ENCODE results near the gene LILRB3.
"Not testable (repeated sequence)": the region's sequence is repeated elsewhere in the genome, so short reads cannot be mapped to it uniquely, and the experiment has no call there.

The LILRB3 gene

DNA sequence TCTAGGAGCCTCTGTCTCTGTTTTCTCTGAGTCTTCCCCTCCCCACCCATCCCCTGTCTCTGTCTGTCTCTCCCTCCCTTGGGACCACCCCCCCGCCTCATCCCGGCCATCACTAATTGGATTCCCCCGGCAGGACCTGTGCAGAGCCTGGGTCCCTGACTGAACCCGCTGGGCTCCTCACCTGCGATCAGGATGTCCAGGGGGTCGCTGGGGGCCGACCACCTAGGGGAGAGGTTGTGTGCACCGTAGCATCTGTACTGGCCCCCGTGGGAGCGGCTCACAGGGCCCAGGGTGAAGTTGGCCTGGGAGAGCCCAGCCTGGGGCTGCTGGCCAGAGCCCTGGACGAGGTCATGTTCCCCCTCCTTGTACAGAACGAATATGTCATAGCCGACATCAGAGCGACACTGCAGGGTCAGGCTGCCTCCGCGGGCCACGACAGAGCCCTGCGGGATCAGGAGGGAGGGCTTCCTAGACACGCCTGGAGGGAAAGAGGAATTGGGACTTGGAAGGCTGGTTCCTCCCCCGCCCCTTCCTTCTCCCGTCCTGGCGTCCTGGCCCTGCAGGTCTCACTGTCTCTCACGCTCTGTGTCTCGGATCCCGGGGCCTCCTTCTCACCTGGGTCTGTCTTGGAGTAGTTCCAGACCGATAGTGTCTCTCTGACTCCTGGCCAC lies 32.4 kb upstream of the LILRB3 start:
- H3K9me3 ChIP-seq (ENCODE audit: control insufficient read depth, insufficient read depth, low read length) = no peaks in the 10 kb centered on the region; the same call in 1 of the 2 replicates
- H3K4me3 ChIP-seq (ENCODE audit: low read length) = no peak overlapping the region
- no peak overlapping the region for H3K27ac ChIP-seq (ENCODE audit: low read length)
- no peak for DNase-seq (ENCODE audit: low read depth, low spot score)
- no peaks in the 10 kb centered on the region for H3K36me3 ChIP-seq (ENCODE audit: control insufficient read depth, insufficient read depth, low read length)
- WGBS (ENCODE audit: insufficient coverage, insufficient read length) = no CpG with 5 or more reads among the region's 26 CpGs
- no peaks in the 10 kb centered on the region for H3K4me1 ChIP-seq (ENCODE audit: control insufficient read depth, insufficient read depth, low read length)
- H3K27me3 ChIP-seq (ENCODE audit: control insufficient read depth, insufficient read depth, low read length) = no peaks in the 10 kb centered on the region

DNA sequence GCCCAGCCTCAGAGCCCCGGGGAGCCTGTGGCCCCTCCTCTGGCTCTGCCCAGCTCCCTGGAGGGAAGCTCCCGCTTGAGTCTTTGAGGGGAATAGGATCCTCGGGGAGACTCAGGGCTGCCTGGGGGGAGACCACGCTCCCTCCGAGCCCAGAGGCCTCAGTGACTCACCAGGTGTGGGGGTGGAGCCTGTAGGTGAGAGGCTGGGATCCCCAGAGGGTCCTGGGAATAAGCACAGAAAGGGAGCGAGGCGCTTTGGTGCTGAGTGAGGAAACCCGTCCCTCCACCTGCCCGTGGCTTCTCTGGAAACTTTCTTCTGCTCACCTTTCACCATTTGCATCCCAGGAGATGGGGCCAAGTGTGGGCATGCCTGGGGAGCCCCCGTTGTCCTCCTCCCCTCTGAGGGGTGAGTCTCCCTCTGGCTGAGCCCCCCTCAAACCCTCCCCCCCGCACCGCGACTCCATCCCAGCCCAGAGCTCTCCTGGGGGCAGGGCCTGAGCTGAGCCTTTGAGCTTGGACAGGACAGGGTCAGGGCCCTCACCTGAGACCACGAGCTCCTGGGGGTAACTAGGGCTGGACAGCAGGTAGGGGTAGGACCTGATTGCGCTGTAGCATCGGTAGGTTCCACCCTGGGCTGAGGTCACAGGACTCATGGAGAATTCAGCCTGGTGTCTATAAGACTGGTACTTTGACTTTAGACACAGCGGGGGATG lies 31.5 kb upstream of the LILRB3 start:
- H3K36me3 ChIP-seq (ENCODE audit: control insufficient read depth, insufficient read depth, low read length) = no peaks in the 10 kb centered on the region
- DNase-seq (ENCODE audit: low read depth, low spot score) = no peak
- no peaks in the 10 kb centered on the region; the same call in 1 of the 2 replicates for H3K9me3 ChIP-seq (ENCODE audit: control insufficient read depth, insufficient read depth, low read length)
- WGBS (ENCODE audit: insufficient coverage, insufficient read length) = no CpG with 5 or more reads among the region's 17 CpGs
- no peaks in the 10 kb centered on the region for H3K4me1 ChIP-seq (ENCODE audit: control insufficient read depth, insufficient read depth, low read length)
- H3K4me3 ChIP-seq (ENCODE audit: low read length) = no peak overlapping the region
- no peak overlapping the region for H3K27ac ChIP-seq (ENCODE audit: low read length)
- H3K27me3 ChIP-seq (ENCODE audit: control insufficient read depth, insufficient read depth, low read length) = no peaks in the 10 kb centered on the region

DNA sequence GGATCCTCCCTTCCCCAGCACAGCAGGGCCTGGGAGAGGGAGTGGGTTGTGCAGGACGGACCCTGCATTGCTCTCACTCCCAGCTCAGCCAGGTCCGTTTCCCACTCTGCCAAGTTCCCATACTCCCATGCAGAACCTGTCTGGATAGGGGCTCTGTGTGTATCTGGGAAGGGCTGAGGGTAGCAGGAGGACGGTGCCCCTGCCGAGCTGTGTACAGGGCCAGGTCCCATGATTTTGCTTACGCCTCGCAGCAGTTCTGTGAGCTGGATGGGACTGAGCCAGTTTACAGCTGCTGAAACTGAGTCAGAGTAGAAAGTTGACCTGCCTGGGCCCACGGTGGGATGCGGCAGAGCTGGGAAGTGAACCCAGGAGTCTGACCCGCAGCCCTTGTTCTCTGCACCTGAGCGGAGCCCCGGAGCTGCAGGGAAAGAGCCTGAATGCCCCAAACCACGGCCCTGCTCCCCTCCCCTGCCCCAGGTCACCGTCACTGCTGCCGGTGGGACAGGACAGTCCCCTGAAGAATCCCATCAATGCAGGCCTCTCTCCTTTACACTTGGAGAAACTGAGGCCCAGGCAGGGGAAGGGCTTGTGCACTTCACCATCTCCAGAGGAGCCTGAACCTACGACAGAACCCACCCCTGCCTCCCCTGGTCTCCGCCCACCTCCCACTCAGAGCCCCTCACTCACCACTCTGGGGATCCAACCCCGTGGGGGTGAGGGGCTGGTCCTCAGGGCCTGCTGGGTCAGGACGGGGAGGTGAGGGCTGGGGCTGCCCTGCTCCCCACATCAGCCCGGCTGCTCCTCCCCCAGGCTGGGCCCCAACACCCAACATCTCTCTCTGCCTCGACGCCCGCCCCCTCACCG lies 30.8 kb upstream of the LILRB3 start:
- no peak for DNase-seq (ENCODE audit: low read depth, low spot score)
- Histone ChIP-seq H3K9me3 (ENCODE audit: control insufficient read depth, insufficient read depth, low read length) (no peaks in the 10 kb centered on the region; the same call in 1 of the 2 replicates), H3K36me3 (ENCODE audit: control insufficient read depth, insufficient read depth, low read length) (no peaks in the 10 kb centered on the region), H3K27me3 (ENCODE audit: control insufficient read depth, insufficient read depth, low read length) (no peaks in the 10 kb centered on the region), H3K27ac (ENCODE audit: low read length) (no peak overlapping the region), H3K4me1 (ENCODE audit: control insufficient read depth, insufficient read depth, low read length) (no peaks in the 10 kb centered on the region), H3K4me3 (ENCODE audit: low read length) (no peak overlapping the region)
- WGBS (ENCODE audit: insufficient coverage, insufficient read length) = no CpG with 5 or more reads among the region's 23 CpGs

DNA sequence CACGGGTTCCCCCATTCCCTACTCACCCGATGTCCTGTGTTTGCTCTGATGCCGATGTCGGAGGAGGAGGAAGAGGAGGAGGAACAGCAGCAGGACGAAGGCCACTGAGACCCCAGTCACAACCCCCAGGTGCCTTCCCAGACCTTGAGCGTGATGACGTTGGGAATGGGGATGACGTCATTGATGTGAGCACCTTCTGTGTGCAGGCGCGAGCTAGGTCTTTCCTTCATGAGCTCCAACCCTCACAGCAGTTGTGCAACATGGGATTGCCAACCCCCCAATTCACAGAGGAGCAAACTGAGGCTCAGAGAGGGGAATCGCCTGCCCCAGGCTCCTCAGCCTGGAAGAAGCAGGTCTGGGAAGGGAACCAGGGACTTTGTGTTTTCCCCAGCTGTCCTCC lies 30.0 kb upstream of the LILRB3 start:
- Histone ChIP-seq H3K27ac (ENCODE audit: low read length) (no peak overlapping the region), H3K36me3 (ENCODE audit: control insufficient read depth, insufficient read depth, low read length) (no peaks in the 10 kb centered on the region), H3K4me3 (ENCODE audit: low read length) (no peak overlapping the region), H3K27me3 (ENCODE audit: control insufficient read depth, insufficient read depth, low read length) (no peaks in the 10 kb centered on the region), H3K4me1 (ENCODE audit: control insufficient read depth, insufficient read depth, low read length) (no peaks in the 10 kb centered on the region), H3K9me3 (ENCODE audit: control insufficient read depth, insufficient read depth, low read length) (no peaks in the 10 kb centered on the region)
- no peak for DNase-seq (ENCODE audit: low read depth, low spot score)
- no CpG with 5 or more reads among the region's 11 CpGs for WGBS (ENCODE audit: insufficient coverage, insufficient read length)

DNA sequence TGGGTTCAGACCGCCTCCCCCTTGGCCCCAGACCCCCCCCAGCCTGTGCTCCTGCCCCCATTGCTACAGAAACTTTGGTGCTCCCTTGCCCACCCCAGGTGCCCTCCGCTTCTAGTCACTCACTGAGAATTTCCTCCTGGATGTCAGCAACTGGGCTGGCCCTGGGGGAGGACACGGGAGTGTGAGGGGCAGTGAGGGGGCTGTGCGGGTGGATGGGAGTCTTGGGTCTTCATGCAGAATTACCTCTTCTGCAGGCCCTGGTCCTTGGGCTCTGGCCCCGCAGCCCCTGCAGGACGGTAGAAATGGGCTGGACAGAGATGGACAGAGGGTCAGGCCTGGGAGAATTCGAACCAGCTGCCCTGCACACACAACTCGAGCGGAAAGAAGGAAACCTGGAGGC lies 29.4 kb upstream of the LILRB3 start:
- no CpG with 5 or more reads among the region's 9 CpGs for WGBS (ENCODE audit: insufficient coverage, insufficient read length)
- Histone ChIP-seq H3K27ac (ENCODE audit: low read length) (no peak overlapping the region), H3K4me1 (ENCODE audit: control insufficient read depth, insufficient read depth, low read length) (no peaks in the 10 kb centered on the region), H3K36me3 (ENCODE audit: control insufficient read depth, insufficient read depth, low read length) (no peaks in the 10 kb centered on the region), H3K4me3 (ENCODE audit: low read length) (no peak overlapping the region), H3K9me3 (ENCODE audit: control insufficient read depth, insufficient read depth, low read length) (no peaks in the 10 kb centered on the region), H3K27me3 (ENCODE audit: control insufficient read depth, insufficient read depth, low read length) (no peaks in the 10 kb centered on the region)
- DNase-seq (ENCODE audit: low read depth, low spot score) = no peak

DNA sequence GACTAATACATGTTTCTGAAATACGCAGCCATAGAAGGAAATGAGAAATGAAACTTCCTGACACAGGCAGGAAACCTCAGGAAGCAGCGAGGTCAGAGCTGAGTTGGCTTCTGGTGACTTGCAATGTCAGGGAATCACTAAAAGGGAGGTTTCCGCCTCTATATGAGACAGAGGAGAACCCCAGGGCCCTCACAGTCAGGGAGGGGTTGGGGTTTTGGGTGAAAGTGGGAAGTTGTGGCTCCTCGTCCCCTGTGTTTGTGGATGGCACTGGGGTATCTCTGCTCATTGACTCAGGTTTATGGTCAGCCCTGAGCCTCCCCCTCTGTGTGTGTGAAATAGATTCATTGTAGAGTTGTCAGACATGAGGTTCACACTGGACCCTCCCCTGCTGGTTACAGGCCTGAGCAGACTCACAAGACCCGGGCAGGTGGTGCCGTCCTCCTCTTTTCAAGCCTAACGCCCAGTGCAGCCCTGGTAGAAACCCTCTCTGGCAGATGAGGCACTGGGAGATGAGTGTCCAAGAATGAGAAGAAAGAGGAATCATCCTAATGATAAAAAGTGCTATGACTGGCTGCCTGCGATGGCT lies 25.3 kb upstream of the LILRB3 start:
- no peak for DNase-seq (ENCODE audit: low read depth, low spot score)
- Histone ChIP-seq H3K9me3 (ENCODE audit: control insufficient read depth, insufficient read depth, low read length) (no peaks in the 10 kb centered on the region), H3K4me1 (ENCODE audit: control insufficient read depth, insufficient read depth, low read length) (no peaks in the 10 kb centered on the region), H3K27ac (ENCODE audit: low read length) (no peak overlapping the region), H3K4me3 (ENCODE audit: low read length) (no peak overlapping the region), H3K36me3 (ENCODE audit: control insufficient read depth, insufficient read depth, low read length) (no peaks in the 10 kb centered on the region), H3K27me3 (ENCODE audit: control insufficient read depth, insufficient read depth, low read length) (no peaks in the 10 kb centered on the region)
- no CpG with 5 or more reads among the region's 8 CpGs for WGBS (ENCODE audit: insufficient coverage, insufficient read length)

DNA sequence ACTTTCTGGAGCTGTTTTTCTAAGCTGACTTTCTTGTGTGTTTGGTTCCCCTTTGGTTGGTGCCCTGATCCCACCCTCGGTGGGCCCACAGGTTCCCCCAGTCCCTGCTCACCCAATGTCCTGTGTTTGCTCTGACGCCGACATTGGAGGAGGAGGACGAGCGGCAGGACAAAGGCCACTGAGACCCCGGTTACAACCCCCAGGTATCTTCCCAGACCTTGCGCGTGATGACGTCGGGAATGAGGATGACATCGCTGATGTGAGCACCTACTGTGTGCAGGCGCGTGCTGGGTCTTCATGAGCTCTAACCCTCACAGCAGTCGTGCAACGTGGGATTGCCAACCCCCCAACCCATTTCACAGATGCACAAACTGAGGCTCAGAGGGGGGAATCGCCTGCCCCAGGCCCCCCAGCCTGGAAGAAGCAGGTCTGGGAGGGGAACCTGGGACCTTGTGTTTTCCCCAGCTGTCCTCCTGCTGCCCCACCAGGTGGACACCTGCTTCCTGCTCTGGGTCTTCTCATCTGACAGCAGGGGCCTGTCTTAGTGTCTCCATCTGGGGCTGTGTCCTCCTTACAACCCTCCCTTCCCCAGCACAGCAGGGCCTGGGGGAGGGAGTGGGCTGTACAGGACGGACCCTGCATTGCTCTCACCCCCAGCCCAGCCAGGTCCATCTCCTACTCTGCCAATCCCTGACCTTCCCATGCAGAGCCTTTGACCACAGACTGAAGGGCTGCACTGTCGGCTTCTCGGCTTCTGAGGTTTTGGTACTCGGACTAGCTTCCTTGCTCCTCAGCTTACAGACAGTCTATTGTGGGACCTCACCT lies 24.5 kb upstream of the LILRB3 start:
- no peaks in the 10 kb centered on the region for H3K36me3 ChIP-seq (ENCODE audit: control insufficient read depth, insufficient read depth, low read length)
- no peaks in the 10 kb centered on the region for H3K4me1 ChIP-seq (ENCODE audit: control insufficient read depth, insufficient read depth, low read length)

DNA sequence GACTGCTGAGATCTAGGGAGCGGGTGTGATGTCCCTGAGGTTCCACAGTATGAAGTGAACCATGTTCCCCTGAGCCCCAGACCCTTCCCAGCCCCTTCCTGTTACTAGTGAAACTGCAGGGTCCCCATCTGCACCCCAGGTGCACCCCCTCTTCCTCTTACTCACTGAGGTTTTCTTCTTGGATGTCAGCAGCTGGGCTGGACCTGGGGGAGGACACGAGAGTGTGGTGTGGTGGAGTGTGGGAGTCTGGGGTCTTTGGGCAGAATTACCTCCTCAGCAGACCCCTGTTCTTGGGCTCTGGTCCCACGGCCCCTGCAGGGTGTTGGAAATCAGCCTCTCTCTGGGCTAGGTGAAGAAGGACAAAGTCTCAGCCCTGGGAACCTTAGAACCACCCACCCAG lies 23.1 kb upstream of the LILRB3 start:
- Histone ChIP-seq H3K4me3 (ENCODE audit: low read length) (no peak overlapping the region), H3K27me3 (ENCODE audit: control insufficient read depth, insufficient read depth, low read length) (no peaks in the 10 kb centered on the region), H3K9me3 (ENCODE audit: control insufficient read depth, insufficient read depth, low read length) (no peaks in the 10 kb centered on the region), H3K27ac (ENCODE audit: low read length) (no peak overlapping the region), H3K36me3 (ENCODE audit: control insufficient read depth, insufficient read depth, low read length) (no peaks in the 10 kb centered on the region), H3K4me1 (ENCODE audit: control insufficient read depth, insufficient read depth, low read length) (no peaks in the 10 kb centered on the region)
- no peak for DNase-seq (ENCODE audit: low read depth, low spot score)
- no CpG with 5 or more reads among the region's 3 CpGs for WGBS (ENCODE audit: insufficient coverage, insufficient read length)

More for the DNA sequence above, 24.5 kb upstream of the LILRB3 start:
- no CpG with 5 or more reads among the region's 20 CpGs for WGBS (ENCODE audit: insufficient coverage, insufficient read length)
- no peak overlapping the region for H3K4me3 ChIP-seq (ENCODE audit: low read length)
- no peaks in the 10 kb centered on the region for H3K27me3 ChIP-seq (ENCODE audit: control insufficient read depth, insufficient read depth, low read length)
- no peak overlapping the region for H3K27ac ChIP-seq (ENCODE audit: low read length)
- no peaks in the 10 kb centered on the region for H3K9me3 ChIP-seq (ENCODE audit: control insufficient read depth, insufficient read depth, low read length)
- DNase-seq (ENCODE audit: low read depth, low spot score) = no peak

DNA sequence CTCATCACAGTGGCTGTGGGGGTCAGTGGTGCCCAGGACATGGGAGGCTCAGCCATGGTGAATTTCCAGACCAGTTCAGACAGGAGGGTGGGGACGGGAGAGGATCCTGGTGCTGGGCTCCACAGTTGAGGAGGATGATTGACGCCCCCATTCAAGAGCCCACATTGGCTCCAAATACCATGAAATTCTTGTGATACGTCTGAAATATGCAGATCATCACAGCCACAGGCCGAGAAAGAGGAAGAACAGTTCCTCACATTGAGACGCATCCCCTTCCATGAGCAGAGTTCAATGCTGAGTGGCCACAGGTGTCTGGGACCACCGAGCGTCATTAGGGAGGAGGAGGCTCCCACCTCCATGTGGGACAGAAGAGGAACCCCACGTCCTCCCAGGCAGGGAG lies 21.0 kb upstream of the LILRB3 start:
- not testable (repeated sequence) for H3K27me3 ChIP-seq (ENCODE audit: control insufficient read depth, insufficient read depth, low read length); H3K4me1 ChIP-seq (ENCODE audit: control insufficient read depth, insufficient read depth, low read length); H3K9me3 ChIP-seq (ENCODE audit: control insufficient read depth, insufficient read depth, low read length); DNase-seq (ENCODE audit: low read depth, low spot score); H3K27ac ChIP-seq (ENCODE audit: low read length); H3K4me3 ChIP-seq (ENCODE audit: low read length); H3K36me3 ChIP-seq (ENCODE audit: control insufficient read depth, insufficient read depth, low read length)
- no CpG with 5 or more reads among the region's 8 CpGs for WGBS (ENCODE audit: insufficient coverage, insufficient read length)
